ACC112 (cell line): ENCODE measurements around the gene ME3.
A peak's percentile ranks its signal among the peaks of the same experiment; 100 is the strongest.

Experiments
- H2AFZ ChIP-seq: fragments of 200-600 bp; sonication (generic); one replicate; pipeline ENCODE4 v1.6.0; 2017; ENCODE audit warnings: antibody characterized with exemption, low read length; ENCODE audit not compliant: unreplicated experiment
- H3K27ac ChIP-seq: fragments of 200-600 bp; sonication (generic); 2 replicates; pipeline ENCODE4 v1.5.1; 2014; ENCODE audit warnings: low read depth, mild to moderate bottlenecking, antibody characterized with exemption, low read length, moderate library complexity
- H3K27me3 ChIP-seq: fragments of 200-600 bp; sonication (generic); 2 replicates; pipeline ENCODE4 v1.6.1; 2014; ENCODE audit warnings: mild to moderate bottlenecking, antibody characterized with exemption, low read length, moderate library complexity, mixed read lengths; ENCODE audit not compliant: insufficient read depth
- H3K36me3 ChIP-seq: fragments of 200-600 bp; sonication (generic); 2 replicates; pipeline ENCODE4 v1.6.1; 2016; ENCODE audit warnings: mild to moderate bottlenecking, antibody characterized with exemption, low read length, moderate library complexity, mixed read lengths; ENCODE audit not compliant: insufficient read depth
- H3K4me1 ChIP-seq: fragments of 200-600 bp; sonication (generic); one replicate; pipeline ENCODE4 v1.6.1; 2016; ENCODE audit warnings: low read length, mixed read lengths; ENCODE audit not compliant: insufficient read depth, unreplicated experiment, control insufficient read depth
- H3K4me3 ChIP-seq: fragments of 200-600 bp; sonication (generic); 2 replicates; pipeline ENCODE4 v1.5.1; 2014; ENCODE audit warnings: mild to moderate bottlenecking, low read depth, low read length
- H3K79me2 ChIP-seq: fragments of 200-600 bp; sonication (generic); one replicate; pipeline ENCODE4 v1.6.0; 2016; ENCODE audit warnings: low read length; ENCODE audit not compliant: control insufficient read depth, unreplicated experiment, insufficient read depth

Gene ME3

GRCh38 chr11:86517557-86517956 is 154.9 kb downstream of the ME3 start:
- Histone ChIP-seq H3K27ac (peak overlapping the region; percentile 85; the same call in 1 of the 2 replicates), H3K79me2 (no peaks in the 10 kb centered on the region), H3K4me1 (peaks cover 49% of the 10 kb centered on the region), H3K36me3 (no peaks in the 10 kb centered on the region), H3K4me3 (no peak overlapping the region), H2AFZ (no peak overlapping the region), H3K27me3 (no peaks in the 10 kb centered on the region)

GRCh38 chr11:86515297-86516094 is 156.9 kb downstream of the ME3 start:
- H3K4me1 ChIP-seq, result peaks cover 64% of the 10 kb centered on the region

GRCh38 chr11:86514453-86514852 is 158.0 kb downstream of the ME3 start:
- Histone ChIP-seq H3K36me3 (0 out of 2 replicates have a peak, but pooled peaks cover 3% of the 10 kb centered on the region), H3K4me1 (peaks cover 65% of the 10 kb centered on the region), H2AFZ (no peak overlapping the region), H3K79me2 (no peaks in the 10 kb centered on the region), H3K27ac (no peak overlapping the region), H3K27me3 (no peaks in the 10 kb centered on the region), H3K4me3 (no peak overlapping the region)

More at GRCh38 chr11:86515297-86516094, 156.9 kb downstream of the ME3 start:
- peak overlapping the region; percentile 85 for H3K27ac ChIP-seq
- 0 out of 2 replicates have a peak, but pooled peaks cover 3% of the 10 kb centered on the region for H3K36me3 ChIP-seq
- no peaks in the 10 kb centered on the region for H3K79me2 ChIP-seq
- no peaks in the 10 kb centered on the region for H3K27me3 ChIP-seq
- H2AFZ ChIP-seq, result no peak overlapping the region
- no peak overlapping the region for H3K4me3 ChIP-seq

- H3K79me2 ChIP-seq, result no peaks in the 10 kb centered on the region
- no peaks in the 10 kb centered on the region for H3K27me3 ChIP-seq
- H3K27ac ChIP-seq, result no peak overlapping the region
- H2AFZ ChIP-seq, result no peak overlapping the region
- H3K4me1 ChIP-seq, result peaks cover 65% of the 10 kb centered on the region
- H3K4me3 ChIP-seq, result no peak overlapping the region
- 0 out of 2 replicates have a peak, but pooled peaks cover 3% of the 10 kb centered on the region for H3K36me3 ChIP-seq
Measured at GRCh38 chr11:86513746-86514373, 158.6 kb downstream of the ME3 start.

GRCh38 chr11:86513138-86513537 is 159.3 kb downstream of the ME3 start:
- Histone ChIP-seq H3K27me3 (no peaks in the 10 kb centered on the region), H2AFZ (no peak overlapping the region), H3K27ac (no peak overlapping the region), H3K4me1 (peaks cover 66% of the 10 kb centered on the region), H3K36me3 (0 out of 2 replicates have a peak, but pooled peaks cover 3% of the 10 kb centered on the region), H3K4me3 (no peak overlapping the region), H3K79me2 (no peaks in the 10 kb centered on the region)

GRCh38 chr11:86511086-86511551 is 161.3 kb downstream of the ME3 start:
- H3K27ac ChIP-seq, result peak overlapping the region; percentile 86
- no peaks in the 10 kb centered on the region for H3K27me3 ChIP-seq
- no peak overlapping the region for H2AFZ ChIP-seq
- H3K4me3 ChIP-seq, result peak overlapping the region; percentile 16; the same call in 1 of the 2 replicates
- H3K36me3 ChIP-seq, result peaks cover 3% of the 10 kb centered on the region; the same call in 1 of the 2 replicates
- peaks cover 51% of the 10 kb centered on the region for H3K4me1 ChIP-seq
- no peaks in the 10 kb centered on the region for H3K79me2 ChIP-seq

GRCh38 chr11:86510674-86511073 is 161.7 kb downstream of the ME3 start:
- Histone ChIP-seq H3K27ac (peak overlapping the region; percentile 86), H2AFZ (no peak overlapping the region), H3K27me3 (no peaks in the 10 kb centered on the region), H3K79me2 (no peaks in the 10 kb centered on the region), H3K4me3 (peak overlapping the region; percentile 16; the same call in 1 of the 2 replicates), H3K36me3 (peaks cover 3% of the 10 kb centered on the region; the same call in 1 of the 2 replicates), H3K4me1 (peaks cover 47% of the 10 kb centered on the region)

- peak overlapping the region; percentile 15; the same call in 1 of the 2 replicates for H3K4me3 ChIP-seq
- no peak overlapping the region for H2AFZ ChIP-seq
- no peaks in the 10 kb centered on the region for H3K27me3 ChIP-seq
- peak overlapping the region; percentile 86 for H3K27ac ChIP-seq
- peaks cover 3% of the 10 kb centered on the region; the same call in 1 of the 2 replicates for H3K36me3 ChIP-seq
- H3K4me1 ChIP-seq, result peaks cover 41% of the 10 kb centered on the region
- no peaks in the 10 kb centered on the region for H3K79me2 ChIP-seq
Measured at GRCh38 chr11:86510097-86510496, 162.3 kb downstream of the ME3 start.

GRCh38 chr11:86509588-86509974 is 162.8 kb downstream of the ME3 start:
- peak overlapping the region; percentile 86 for H3K27ac ChIP-seq
- H3K4me3 ChIP-seq, result no peak overlapping the region
- peaks cover 3% of the 10 kb centered on the region; the same call in 1 of the 2 replicates for H3K36me3 ChIP-seq
- H3K4me1 ChIP-seq, result peaks cover 40% of the 10 kb centered on the region
- H2AFZ ChIP-seq, result no peak overlapping the region
- no peaks in the 10 kb centered on the region for H3K27me3 ChIP-seq
- H3K79me2 ChIP-seq, result no peaks in the 10 kb centered on the region

- Histone ChIP-seq H3K4me1 (peaks cover 40% of the 10 kb centered on the region), H3K36me3 (peaks cover 3% of the 10 kb centered on the region; the same call in 1 of the 2 replicates), H2AFZ (no peak overlapping the region), H3K27me3 (no peaks in the 10 kb centered on the region), H3K4me3 (peak overlapping the region; percentile 14; the same call in 1 of the 2 replicates), H3K79me2 (no peaks in the 10 kb centered on the region), H3K27ac (peak overlapping the region; percentile 86)
Measured at GRCh38 chr11:86508604-86509587, 163.5 kb downstream of the ME3 start.
